ENCODE results near the gene EXOC8. TPM values are rescaled to one million over a fixed set of nuclear protein-coding genes. Genes with fewer than 3 reads are reported as not detected.

The EXOC8 gene
- total and polyA plus RNA-seq, 4 donors = 4.6 to 19.0 (median 12.9) TPM

DNA sequence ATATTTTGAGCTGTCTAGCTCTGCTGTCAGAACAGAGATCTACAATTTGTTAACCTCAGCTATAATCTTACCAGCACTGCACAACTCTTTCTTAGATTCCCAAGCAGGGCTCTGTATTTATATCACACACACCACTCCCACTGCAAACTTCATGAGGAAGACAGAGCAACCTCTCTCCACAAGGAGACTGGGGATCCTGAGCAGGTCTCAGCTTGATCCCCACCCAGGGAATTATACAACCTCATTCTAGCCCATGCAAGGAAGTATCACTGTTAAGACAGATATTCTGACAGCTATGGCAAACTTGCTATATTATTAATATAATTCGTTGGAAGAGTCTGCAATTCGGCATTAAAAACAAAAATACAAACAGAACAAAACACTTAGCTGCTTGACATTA is 44.1 kb upstream of the EXOC8 start:
- no peaks in the 10 kb centered on the region for H3K27me3 ChIP-seq (ENCODE audit: control insufficient read depth in 3 of 3, insufficient read depth in 3 of 3, low read length in 2 of 3)
- no peaks in the 10 kb centered on the region for H3K9me3 ChIP-seq (ENCODE audit: control insufficient read depth in 4 of 4, insufficient read depth in 3 of 4, low read length in 3 of 4)
- no peak overlapping the region for H3K9ac ChIP-seq (ENCODE audit: insufficient read depth in 1 of 2, low read length in 2 of 2)
- TF ChIP-seq, protein P1, sequence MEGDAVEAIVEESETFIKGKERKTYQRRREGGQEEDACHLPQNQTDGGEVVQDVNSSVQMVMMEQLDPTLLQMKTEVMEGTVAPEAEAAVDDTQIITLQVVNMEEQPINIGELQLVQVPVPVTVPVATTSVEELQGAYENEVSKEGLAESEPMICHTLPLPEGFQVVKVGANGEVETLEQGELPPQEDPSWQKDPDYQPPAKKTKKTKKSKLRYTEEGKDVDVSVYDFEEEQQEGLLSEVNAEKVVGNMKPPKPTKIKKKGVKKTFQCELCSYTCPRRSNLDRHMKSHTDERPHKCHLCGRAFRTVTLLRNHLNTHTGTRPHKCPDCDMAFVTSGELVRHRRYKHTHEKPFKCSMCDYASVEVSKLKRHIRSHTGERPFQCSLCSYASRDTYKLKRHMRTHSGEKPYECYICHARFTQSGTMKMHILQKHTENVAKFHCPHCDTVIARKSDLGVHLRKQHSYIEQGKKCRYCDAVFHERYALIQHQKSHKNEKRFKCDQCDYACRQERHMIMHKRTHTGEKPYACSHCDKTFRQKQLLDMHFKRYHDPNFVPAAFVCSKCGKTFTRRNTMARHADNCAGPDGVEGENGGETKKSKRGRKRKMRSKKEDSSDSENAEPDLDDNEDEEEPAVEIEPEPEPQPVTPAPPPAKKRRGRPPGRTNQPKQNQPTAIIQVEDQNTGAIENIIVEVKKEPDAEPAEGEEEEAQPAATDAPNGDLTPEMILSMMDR (IDR thresholded peaks at IDR 0.05; ENCODE audit: control extremely low read depth, extremely low read depth) = no peak
- no peak overlapping the region for H3K27ac ChIP-seq (ENCODE audit: low read depth in 1 of 2, low read length in 1 of 2)
- WGBS, 2 donors = 65 to 74% methylated on average over 2 of the region's 2 CpGs
- no peak overlapping the region for H3K4me3 ChIP-seq
- no peak for DNase-seq
- no peak for ATAC-seq (ENCODE audit: insufficient read depth, low FRiP score)
- no peaks in the 10 kb centered on the region for H3K36me3 ChIP-seq (ENCODE audit: control insufficient read depth in 4 of 4, insufficient read depth in 4 of 4, low read length in 4 of 4)
- H3K4me1 ChIP-seq (ENCODE audit: control insufficient read depth in 5 of 5, insufficient read depth in 5 of 5, low read length in 5 of 5) = peaks cover 0 to 61% (median 5%) of the 10 kb centered on the region in 5 donors

DNA sequence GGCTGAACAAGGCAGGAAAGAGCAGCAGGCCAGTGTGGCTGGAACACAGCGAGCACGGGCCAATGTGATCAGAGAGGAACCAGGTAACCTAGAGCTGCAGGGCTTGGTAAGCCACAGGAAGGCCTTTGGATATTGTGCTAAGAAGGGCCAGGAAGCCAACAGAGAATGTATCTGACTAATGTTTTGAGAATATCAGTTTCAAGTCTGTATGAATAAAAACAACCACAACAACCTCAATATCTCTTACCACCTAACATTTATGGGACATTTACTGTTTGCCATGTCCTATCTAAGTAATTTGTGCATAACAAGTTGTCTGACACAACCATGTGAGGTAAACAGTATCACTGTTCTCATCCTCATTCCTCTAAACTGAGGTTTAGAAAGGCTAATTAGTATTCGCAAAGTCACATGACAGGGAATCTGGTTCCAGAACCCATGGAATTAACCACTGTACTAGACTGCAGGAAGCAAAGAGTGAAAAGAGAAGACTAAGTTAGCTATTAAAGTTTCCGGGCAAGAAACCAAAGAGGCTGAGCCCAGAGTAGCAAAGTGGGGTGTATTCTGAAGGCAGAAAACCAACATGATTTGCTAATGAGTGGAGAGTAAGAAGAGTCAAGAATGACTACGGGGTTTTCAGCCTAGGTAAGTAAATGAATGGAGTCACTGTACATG is 39.4 kb upstream of the EXOC8 start:
- H3K27ac ChIP-seq (ENCODE audit: low read depth in 1 of 2, low read length in 1 of 2) = no peak overlapping the region
- DNase-seq = peak in 1 of 3 donors; percentile 16

DNA sequence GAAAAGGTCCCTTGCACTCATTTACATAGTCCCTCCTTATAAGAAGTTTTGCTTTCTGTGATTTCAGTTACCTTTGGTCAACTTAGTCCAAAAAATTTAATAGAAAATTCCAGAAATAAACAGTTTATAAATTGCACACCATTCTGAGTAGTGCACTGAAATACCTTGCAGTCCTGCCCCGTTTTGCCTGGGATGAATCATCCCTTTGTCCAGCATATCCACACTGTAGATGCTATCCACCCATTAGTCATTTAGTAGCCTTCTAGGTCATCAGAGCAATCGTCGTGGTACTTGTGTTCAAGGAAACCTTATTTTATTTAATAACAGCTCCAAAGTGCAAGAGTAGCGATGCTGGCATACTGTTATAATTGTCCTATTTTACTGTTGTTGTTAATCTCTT is 38.4 kb upstream of the EXOC8 start:
- Histone ChIP-seq H3K4me1 (ENCODE audit: control insufficient read depth in 5 of 5, insufficient read depth in 5 of 5, low read length in 5 of 5) (peaks cover 0 to 26% (median 0%) of the 10 kb centered on the region in 5 donors), H3K27me3 (ENCODE audit: control insufficient read depth in 3 of 3, insufficient read depth in 3 of 3, low read length in 2 of 3) (no peaks in the 10 kb centered on the region), H3K36me3 (ENCODE audit: control insufficient read depth in 4 of 4, insufficient read depth in 4 of 4, low read length in 4 of 4) (peaks cover 0 to 2% (median 0%) of the 10 kb centered on the region in 4 donors), H3K4me3 (no peak overlapping the region), H3K9me3 (ENCODE audit: control insufficient read depth in 4 of 4, insufficient read depth in 3 of 4, low read length in 3 of 4) (no peaks in the 10 kb centered on the region), H3K9ac (ENCODE audit: insufficient read depth in 1 of 2, low read length in 2 of 2) (no peak overlapping the region), H3K27ac (ENCODE audit: low read depth in 1 of 2, low read length in 1 of 2) (no peak overlapping the region)
- TF ChIP-seq, protein P1 (IDR thresholded peaks at IDR 0.05; ENCODE audit: control extremely low read depth, extremely low read depth) = no peak
- DNase-seq (no peak), ATAC-seq (ENCODE audit: insufficient read depth, low FRiP score) (no peak)
- whole genome bisulfite sequencing, 2 donors = 70% methylated on average over 4 of the region's 4 CpGs

More for the DNA sequence above, 39.4 kb upstream of the EXOC8 start:
- no peak for ATAC-seq (ENCODE audit: insufficient read depth, low FRiP score)
- 62 to 74% methylated on average over 5 of the region's 5 CpGs for WGBS, 2 donors
- Histone ChIP-seq H3K4me1 (ENCODE audit: control insufficient read depth in 5 of 5, insufficient read depth in 5 of 5, low read length in 5 of 5) (peaks cover 0 to 30% (median 2%) of the 10 kb centered on the region in 5 donors), H3K9ac (ENCODE audit: insufficient read depth in 1 of 2, low read length in 2 of 2) (no peak overlapping the region), H3K4me3 (no peak overlapping the region), H3K9me3 (ENCODE audit: control insufficient read depth in 4 of 4, insufficient read depth in 3 of 4, low read length in 3 of 4) (no peaks in the 10 kb centered on the region), H3K36me3 (ENCODE audit: control insufficient read depth in 4 of 4, insufficient read depth in 4 of 4, low read length in 4 of 4) (peaks cover 0 to 2% (median 0%) of the 10 kb centered on the region in 4 donors), H3K27me3 (ENCODE audit: control insufficient read depth in 3 of 3, insufficient read depth in 3 of 3, low read length in 2 of 3) (no peaks in the 10 kb centered on the region)
- TF ChIP-seq, protein P1 (IDR thresholded peaks at IDR 0.05; ENCODE audit: control extremely low read depth, extremely low read depth) = no peak
